Neural cell (in vitro differentiated cells): ENCODE results near the gene NRSN1. TPM values are rescaled to one million over a fixed set of nuclear protein-coding genes. Genes with fewer than 3 reads are reported as not detected.

Experiments used
- H2AFZ ChIP-seq: fragments of 200-600, 300-800 bp; sonication (generic), shearing (Covaris generic); 2 replicates; pipeline ENCODE4 v1.6.0; 2014; ENCODE audit warnings: low read depth, mild to moderate bottlenecking, antibody characterized with exemption, low read length, moderate library complexity
- H3F3A ChIP-seq: fragments of 200-600 bp; shearing (Covaris generic); 2 replicates; pipeline ENCODE4 v1.6.1; 2016; ENCODE audit warnings: mild to moderate bottlenecking, moderate library complexity, mixed read lengths, antibody characterized with exemption, low read length; ENCODE audit not compliant: insufficient read depth, poor library complexity, severe bottlenecking
- H3K27ac ChIP-seq: fragments of 200-600, 300-800 bp; sonication (generic), shearing (Covaris generic); 2 replicates; pipeline ENCODE4 v1.5.1; 2014; ENCODE audit warnings: mild to moderate bottlenecking, low read length, moderate library complexity
- H3K27me3 ChIP-seq: fragments of 300-800, 200-600 bp; sonication (generic), shearing (Covaris generic); 2 replicates; pipeline ENCODE4 v1.6.0; 2014; ENCODE audit warnings: mild to moderate bottlenecking, low read depth, low read length, moderate library complexity; ENCODE audit not compliant: insufficient read depth
- H3K36me3 ChIP-seq: fragments of 300-800, 200-600 bp; sonication (generic), shearing (Covaris generic); 2 replicates; pipeline ENCODE4 v1.5.1; 2014; ENCODE audit warnings: mild to moderate bottlenecking, antibody characterized with exemption, low read length, moderate library complexity; ENCODE audit not compliant: insufficient read depth
- H3K4me2 ChIP-seq: fragments of 300-800, 200-600 bp; sonication (generic), shearing (Covaris generic); 2 replicates; pipeline ENCODE4 v1.6.0; 2014; ENCODE audit warnings: mild to moderate bottlenecking, low read length
- H3K4me3 ChIP-seq: fragments of 300-800, 200-600 bp; sonication (generic), shearing (Covaris generic); 2 replicates; pipeline ENCODE4 v1.5.1; 2014; ENCODE audit warnings: mild to moderate bottlenecking, low read length, moderate library complexity
- H3K79me2 ChIP-seq: fragments of 200-600 bp; shearing (Covaris generic); replicated peaks from 2 replicates; pipeline ENCODE4 v1.6.0; 2014; ENCODE audit warnings: mild to moderate bottlenecking, low read length, moderate library complexity; ENCODE audit not compliant: insufficient read depth
- H3K9ac ChIP-seq: fragments of 300-800, 200-600 bp; sonication (generic), shearing (Covaris generic); 2 replicates; pipeline ENCODE4 v1.6.1; 2016; ENCODE audit warnings: mild to moderate bottlenecking, low read length, mixed read lengths
- H3K9me2 ChIP-seq: fragments of 200-600 bp; shearing (Covaris generic); 2 replicates; pipeline ENCODE4 v1.6.1; 2016; ENCODE audit warnings: mild to moderate bottlenecking, low read length, mixed read lengths; ENCODE audit not compliant: insufficient read depth
- H3K9me3 ChIP-seq: fragments of 200-600, 300-800 bp; sonication (generic), shearing (Covaris generic); 2 replicates; pipeline ENCODE4 v1.6.1; 2016; ENCODE audit warnings: mild to moderate bottlenecking, mixed run types, low read length, moderate library complexity, mixed read lengths
- H4K20me1 ChIP-seq: fragments of 200-600 bp; shearing (Covaris generic); 2 replicates; pipeline ENCODE4 v1.6.1; 2016; ENCODE audit warnings: mild to moderate bottlenecking, mixed run types; ENCODE audit not compliant: insufficient read depth
- CTCF ChIP-seq: fragments of 450-650 bp; IDR thresholded peaks from 2 replicates; pipeline ENCODE4 v1.5.1; 2014; ENCODE audit warnings: antibody characterized with exemption, mild to moderate bottlenecking, moderate library complexity; ENCODE audit not compliant: poor library complexity, severe bottlenecking
- EP300 ChIP-seq: fragments of 450-650 bp; conservative IDR thresholded peaks from 2 replicates; pipeline ENCODE4 v1.6.1; 2014; ENCODE audit warnings: antibody characterized with exemption, mild to moderate bottlenecking, moderate library complexity; ENCODE audit not compliant: poor library complexity, severe bottlenecking
- EZH2 ChIP-seq: fragments of 200-600, 300-800 bp; shearing (Covaris generic), sonication (generic); IDR thresholded peaks from 2 replicates; pipeline ENCODE4 v1.6.1; 2014; ENCODE audit warnings: antibody characterized with exemption, low read length, borderline replicate concordance, mild to moderate bottlenecking; ENCODE audit not compliant: insufficient read depth, poor library complexity, severe bottlenecking
- MXI1 ChIP-seq: fragments of 450-650 bp; conservative IDR thresholded peaks from 2 replicates; pipeline ENCODE4 v1.6.1; 2014; ENCODE audit warnings: antibody characterized with exemption, mild to moderate bottlenecking; ENCODE audit not compliant: poor library complexity, severe bottlenecking
- POLR2AphosphoS5 ChIP-seq: IDR thresholded peaks from 2 replicates; pipeline ENCODE4 v1.6.1; 2012
- RAD21 ChIP-seq: fragments of 450-650 bp; conservative IDR thresholded peaks from 2 replicates; pipeline ENCODE4 v1.6.1; 2014; ENCODE audit warnings: antibody characterized with exemption, mild to moderate bottlenecking, moderate library complexity
- REST ChIP-seq: IDR thresholded peaks from 2 replicates; pipeline ENCODE4 v1.6.1; 2012; ENCODE audit warnings: borderline replicate concordance
- SMC3 ChIP-seq: fragments of 450-650 bp; conservative IDR thresholded peaks from 2 replicates; pipeline ENCODE4 v1.6.1; 2014; ENCODE audit warnings: antibody characterized with exemption, mild to moderate bottlenecking, moderate library complexity; ENCODE audit not compliant: poor library complexity
- TAF1 ChIP-seq: IDR thresholded peaks from 2 replicates; pipeline ENCODE4 v1.6.1; 2012; ENCODE audit warnings: low read depth
- polyA plus RNA-seq: library from polyadenylated mRNA; depleted of rRNA; stranded (reverse); fragments of >200 nt; gene quantifications from 2 replicates; pipeline ENCODE4 v1.2.3, GENCODE V29; 2014

Gene NRSN1
- polyA plus RNA-seq, 1 donor from 2014 or later = 23.1 TPM

GRCh38 chr6:24149836-24150235, 23.8 kb downstream of the NRSN1 start:
- no peak overlapping the region for H3K4me2 ChIP-seq
- H3K9ac ChIP-seq = no peak overlapping the region
- H3K27ac ChIP-seq = no peak overlapping the region
- H3K9me3 ChIP-seq = no peaks in the 10 kb centered on the region
- H4K20me1 ChIP-seq = no peaks in the 10 kb centered on the region
- H3F3A ChIP-seq = peaks cover 4% of the 10 kb centered on the region
- H3K9me2 ChIP-seq = no peaks in the 10 kb centered on the region
- no peak overlapping the region for H3K4me3 ChIP-seq
- no peaks in the 10 kb centered on the region for H3K79me2 ChIP-seq
- H3K36me3 ChIP-seq = no peaks in the 10 kb centered on the region
- no peaks in the 10 kb centered on the region for H3K27me3 ChIP-seq
- TF ChIP-seq EP300 (no peak), EZH2 (no peak), TAF1 (no peak), SMC3 (no peak), MXI1 (no peak), RAD21 (no peak), CTCF (no peak), POLR2AphosphoS5 (no peak), REST (no peak)
- no peak overlapping the region for H2AFZ ChIP-seq

GRCh38 chr6:24152014-24152413, 26.0 kb downstream of the NRSN1 start:
- TF ChIP-seq MXI1 (no peak), EZH2 (no peak), RAD21 (no peak), CTCF (no peak), EP300 (no peak), REST (no peak), POLR2AphosphoS5 (no peak), TAF1 (no peak), SMC3 (no peak)
- H3K79me2 ChIP-seq = no peaks in the 10 kb centered on the region
- H3K9me2 ChIP-seq = no peaks in the 10 kb centered on the region
- H2AFZ ChIP-seq = no peak overlapping the region
- H3K4me2 ChIP-seq = no peak overlapping the region
- no peaks in the 10 kb centered on the region for H3K9me3 ChIP-seq
- peaks cover 4% of the 10 kb centered on the region for H3F3A ChIP-seq
- no peaks in the 10 kb centered on the region for H3K27me3 ChIP-seq
- H3K36me3 ChIP-seq = no peaks in the 10 kb centered on the region
- H3K9ac ChIP-seq = no peak overlapping the region
- H3K4me3 ChIP-seq = no peak overlapping the region
- H3K27ac ChIP-seq = no peak overlapping the region
- no peaks in the 10 kb centered on the region for H4K20me1 ChIP-seq
